ENCODE data around the gene SNX17.

Gene SNX17

GRCh38 chr2:27381577-27382181, 11.3 kb downstream of the SNX17 start:
- peak overlapping the region; percentile 95 for H3K4me3 Mint-ChIP-seq
- H3K27me3 Mint-ChIP-seq (ENCODE audit: low read depth, poor library complexity), result peaks cover 9% of the 10 kb centered on the region
- peaks cover 52% of the 10 kb centered on the region for H3K36me3 Mint-ChIP-seq (ENCODE audit: low read depth)
- H3K4me1 Mint-ChIP-seq, result peaks cover 39% of the 10 kb centered on the region
- TF ChIP-seq, protein P1, sequence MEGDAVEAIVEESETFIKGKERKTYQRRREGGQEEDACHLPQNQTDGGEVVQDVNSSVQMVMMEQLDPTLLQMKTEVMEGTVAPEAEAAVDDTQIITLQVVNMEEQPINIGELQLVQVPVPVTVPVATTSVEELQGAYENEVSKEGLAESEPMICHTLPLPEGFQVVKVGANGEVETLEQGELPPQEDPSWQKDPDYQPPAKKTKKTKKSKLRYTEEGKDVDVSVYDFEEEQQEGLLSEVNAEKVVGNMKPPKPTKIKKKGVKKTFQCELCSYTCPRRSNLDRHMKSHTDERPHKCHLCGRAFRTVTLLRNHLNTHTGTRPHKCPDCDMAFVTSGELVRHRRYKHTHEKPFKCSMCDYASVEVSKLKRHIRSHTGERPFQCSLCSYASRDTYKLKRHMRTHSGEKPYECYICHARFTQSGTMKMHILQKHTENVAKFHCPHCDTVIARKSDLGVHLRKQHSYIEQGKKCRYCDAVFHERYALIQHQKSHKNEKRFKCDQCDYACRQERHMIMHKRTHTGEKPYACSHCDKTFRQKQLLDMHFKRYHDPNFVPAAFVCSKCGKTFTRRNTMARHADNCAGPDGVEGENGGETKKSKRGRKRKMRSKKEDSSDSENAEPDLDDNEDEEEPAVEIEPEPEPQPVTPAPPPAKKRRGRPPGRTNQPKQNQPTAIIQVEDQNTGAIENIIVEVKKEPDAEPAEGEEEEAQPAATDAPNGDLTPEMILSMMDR (IDR thresholded peaks at IDR 0.05), result no peak
- no peak for DNase-seq
- peak overlapping the region; percentile 100 for H3K27ac Mint-ChIP-seq
- no peaks in the 10 kb centered on the region for H3K9me3 Mint-ChIP-seq

GRCh38 chr2:27390822-27391679, 20.6 kb downstream of the SNX17 start:
- H3K27me3 Mint-ChIP-seq (ENCODE audit: low read depth, poor library complexity), result peaks cover 8% of the 10 kb centered on the region
- peaks cover 53% of the 10 kb centered on the region for H3K36me3 Mint-ChIP-seq (ENCODE audit: low read depth)
- H3K4me3 Mint-ChIP-seq, result no peak overlapping the region
- no peaks in the 10 kb centered on the region for H3K4me1 Mint-ChIP-seq
- H3K9me3 Mint-ChIP-seq, result no peaks in the 10 kb centered on the region
- peak overlapping the region; percentile 31 for H3K27ac Mint-ChIP-seq
- TF ChIP-seq, protein P1 (IDR thresholded peaks at IDR 0.05), result no peak
- no peak for DNase-seq

DNA sequence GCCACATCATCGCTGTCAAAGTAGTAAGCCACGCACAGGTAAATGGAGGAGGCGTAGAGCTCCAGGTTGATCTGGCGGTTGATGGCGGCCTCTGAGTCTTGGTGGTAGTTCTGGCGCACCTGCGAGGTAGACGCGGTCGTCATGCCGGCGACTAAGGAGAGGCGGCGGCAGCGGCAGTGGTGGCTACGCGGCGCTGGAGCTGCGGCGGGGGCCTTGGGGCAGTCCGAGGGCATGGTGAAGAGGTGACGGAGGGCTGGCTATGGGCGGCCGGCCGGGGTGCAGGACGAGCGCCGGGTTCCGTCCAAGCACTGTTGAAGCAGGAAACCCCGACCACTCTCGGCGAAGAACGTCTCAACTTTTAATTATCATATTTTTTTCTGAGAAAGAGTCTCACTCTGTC, 22.8 kb downstream of the SNX17 start:
- Mint-ChIP-seq H3K4me1 (no peaks in the 10 kb centered on the region), H3K4me3 (no peak overlapping the region), H3K9me3 (no peaks in the 10 kb centered on the region)

DNA sequence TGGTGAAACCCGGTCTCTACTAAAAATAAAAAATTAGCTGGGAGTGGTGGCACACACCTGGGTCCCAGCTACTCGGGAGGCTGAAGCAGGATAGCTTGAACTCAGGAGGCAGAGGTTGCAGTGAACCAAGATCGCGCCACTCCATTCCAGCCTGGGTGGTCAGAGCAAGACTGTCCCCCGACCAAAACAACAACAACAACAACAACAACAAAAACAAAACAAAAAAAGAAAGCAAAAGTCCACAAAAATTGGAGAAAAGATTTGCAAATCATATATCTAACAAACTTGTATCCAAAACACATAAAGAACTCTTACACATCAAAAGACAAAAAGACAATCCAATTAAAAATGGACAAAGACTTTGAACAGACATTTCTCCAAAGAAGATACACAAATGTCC, 28.5 kb downstream of the SNX17 start:
- Mint-ChIP-seq H3K27me3 (ENCODE audit: low read depth, poor library complexity) (no peaks in the 10 kb centered on the region), H3K4me1 (no peaks in the 10 kb centered on the region), H3K36me3 (ENCODE audit: low read depth) (peaks cover 54% of the 10 kb centered on the region), H3K4me3 (no peak overlapping the region), H3K27ac (peak overlapping the region; percentile 59), H3K9me3 (peaks cover 4% of the 10 kb centered on the region)
- TF ChIP-seq, protein P1 (IDR thresholded peaks at IDR 0.05), result no peak
- DNase-seq, result no peak

More for the DNA sequence above, 22.8 kb downstream of the SNX17 start:
- H3K36me3 Mint-ChIP-seq (ENCODE audit: low read depth), result peaks cover 56% of the 10 kb centered on the region
- TF ChIP-seq, protein P1 (IDR thresholded peaks at IDR 0.05), result no peak
- peaks cover 8% of the 10 kb centered on the region for H3K27me3 Mint-ChIP-seq (ENCODE audit: low read depth, poor library complexity)
- DNase-seq, result no peak
- no peak overlapping the region for H3K27ac Mint-ChIP-seq

GRCh38 chr2:27400348-27401135, 30.1 kb downstream of the SNX17 start:
- Mint-ChIP-seq H3K4me3 (no peak overlapping the region), H3K9me3 (peaks cover 4% of the 10 kb centered on the region), H3K36me3 (ENCODE audit: low read depth) (peaks cover 48% of the 10 kb centered on the region), H3K27ac (peak overlapping the region; percentile 74), H3K27me3 (ENCODE audit: low read depth, poor library complexity) (no peaks in the 10 kb centered on the region), H3K4me1 (no peaks in the 10 kb centered on the region)
- DNase-seq, result no peak
- TF ChIP-seq, protein P1 (IDR thresholded peaks at IDR 0.05), result no peak

Data from nephron progenitor cell (in vitro differentiated cells).